Endothelial cell of umbilical vein (primary cell): ENCODE data around the gene RTCA. TPM values are rescaled to one million over a fixed set of nuclear protein-coding genes. Genes with fewer than 3 reads are reported as not detected.

Experiments
- BruUV-seq: library from RNA; stranded (reverse); fragments of 400-500 nt; replicated peaks from 2 replicates; lab custom pipeline; 2021; lab: Mats Ljungman, UMichigan
- CTCF ChIA-PET: fragments of 300-600, 350-600 bp; sonication (Branson Sonifier 250); formaldehyde crosslinking; loops from one replicate; lab custom pipeline; 2021; ENCODE audit warnings: antibody characterized with exemption, inconsistent platforms; lab: Charles Lee
- POLR2A ChIA-PET: fragments of 300-600, 350-600 bp; sonication (Branson Sonifier 250); formaldehyde crosslinking; loops from one replicate; lab custom pipeline; 2021; ENCODE audit warnings: antibody characterized with exemption, inconsistent platforms; lab: Charles Lee
- DNase-seq: peaks from one replicate; pipeline ENCODE4 v3.0.0-alpha.2; 2011; ENCODE audit warnings: low read depth, low spot score
- FAIRE-seq: peaks from 2 replicates; lab custom pipeline; 2011; peaks lifted over from hg19 to GRCh38; lab: Jason Lieb, UNC
- H2AFZ ChIP-seq: 2 replicates; pipeline ENCODE4 v1.6.0; 2012; ENCODE audit warnings: low read depth, low read length, control low read depth, inconsistent platforms
- H3K27ac ChIP-seq: 2 replicates; pipeline ENCODE4 v1.5.1; 2011; ENCODE audit warnings: low read depth, mild to moderate bottlenecking, control low read depth, low read length, moderate library complexity; ENCODE audit not compliant: insufficient read depth
- H3K27me3 ChIP-seq, 2 experiments: 2 replicates each; pipeline versions ENCODE4 v1.6.0 to v1.6.1; 2011; ENCODE audit warnings: low read length in 2 of 2, mixed read lengths in 1 of 2; ENCODE audit not compliant: control insufficient read depth in 2 of 2, insufficient read depth in 2 of 2
- H3K36me3 ChIP-seq, 2 experiments: 2 replicates in 1 of 2; 3 replicates in 1 of 2; pipeline ENCODE4 v1.5.1; 2011; ENCODE audit warnings: low read length in 2 of 2, mild to moderate bottlenecking in 1 of 2, moderate library complexity in 1 of 2; ENCODE audit not compliant: control insufficient read depth in 2 of 2, insufficient read depth in 2 of 2; ENCODE audit errors: extremely low read depth in 1 of 2
- H3K4me1 ChIP-seq: 3 replicates; pipeline ENCODE4 v1.5.1; 2011; ENCODE audit warnings: mild to moderate bottlenecking, low read length; ENCODE audit not compliant: control insufficient read depth, insufficient read depth; ENCODE audit errors: extremely low read depth
- H3K4me2 ChIP-seq: 2 replicates; pipeline ENCODE4 v1.6.1; 2011; ENCODE audit warnings: low read length, control low read depth, mixed read lengths; ENCODE audit not compliant: insufficient read depth
- H3K4me3 ChIP-seq, 3 experiments: fragments of 200-600 bp in 1 of 3; sonication (generic), shearing (Covaris generic) in 1 of 3; replicated peaks in 1 of 3; 2 replicates each; pipeline ENCODE4 v1.5.1; 2011 to 2016; ENCODE audit warnings: control low read depth in 3 of 3, low read length in 3 of 3, mild to moderate bottlenecking in 2 of 3, inconsistent platforms in 1 of 3, low read depth in 1 of 3, moderate library complexity in 1 of 3; ENCODE audit not compliant: insufficient read depth in 1 of 3
- H3K79me2 ChIP-seq: 2 replicates; pipeline ENCODE4 v1.6.0; 2012; ENCODE audit warnings: low read length, inconsistent platforms; ENCODE audit not compliant: control insufficient read depth, insufficient read depth
- H3K9ac ChIP-seq: replicated peaks from 2 replicates; pipeline ENCODE3; 2011; ENCODE audit warnings: low read length, control low read depth; ENCODE audit not compliant: insufficient read depth; ENCODE audit errors: extremely low read depth
- H3K9me1 ChIP-seq: replicated peaks from 3 replicates; pipeline ENCODE4 v1.6.0; 2011; ENCODE audit warnings: mild to moderate bottlenecking, low read length; ENCODE audit not compliant: control insufficient read depth, insufficient read depth; ENCODE audit errors: extremely low read depth
- H3K9me3 ChIP-seq: replicated peaks from 2 replicates; pipeline ENCODE4 v1.5.1; 2012; ENCODE audit warnings: low read length, inconsistent platforms; ENCODE audit not compliant: control insufficient read depth, insufficient read depth
- H4K20me1 ChIP-seq: replicated peaks from 2 replicates; pipeline ENCODE3; 2011; ENCODE audit warnings: mild to moderate bottlenecking, low read length; ENCODE audit not compliant: control insufficient read depth, insufficient read depth; ENCODE audit errors: extremely low read depth
- CTCF ChIP-seq, 2 donors: IDR thresholded peaks; 1 replicate in 1 of 2; 2 replicates in 1 of 2; pipeline ENCODE4 v1.5.1; 2011; ENCODE audit warnings: low read length in 2 of 2, mild to moderate bottlenecking in 2 of 2, moderate library complexity in 2 of 2, control low read depth in 1 of 2, inconsistent platforms in 1 of 2, low read depth in 1 of 2; ENCODE audit not compliant: insufficient read depth in 1 of 2; ENCODE audit errors: extremely low read depth in 1 of 2
- EZH2 ChIP-seq: IDR thresholded peaks from 2 replicates; pipeline ENCODE4 v1.6.1; 2012; ENCODE audit warnings: borderline replicate concordance, low read depth, mild to moderate bottlenecking, moderate library complexity, low read length, inconsistent platforms; ENCODE audit not compliant: severe bottlenecking
- FOS ChIP-seq: IDR thresholded peaks from 2 replicates; pipeline ENCODE4 v1.6.1; 2011; ENCODE audit warnings: mild to moderate bottlenecking, low read length, moderate library complexity, borderline replicate concordance; ENCODE audit not compliant: insufficient read depth
- GATA2 ChIP-seq: IDR thresholded peaks from 2 replicates; pipeline ENCODE4 v1.7.0; 2011; ENCODE audit warnings: low read depth, mild to moderate bottlenecking, moderate library complexity, mixed read lengths, low read length; ENCODE audit not compliant: insufficient read length, insufficient read depth
- JUN ChIP-seq: IDR thresholded peaks from 2 replicates; pipeline ENCODE4 v1.6.1; 2011; ENCODE audit warnings: borderline replicate concordance, low read depth; ENCODE audit not compliant: insufficient read length, insufficient read depth
- MAX ChIP-seq: IDR thresholded peaks from 2 replicates; pipeline ENCODE4 v1.6.1; 2011; ENCODE audit not compliant: insufficient read depth, insufficient read length
- MYC ChIP-seq: IDR thresholded peaks from one replicate; pipeline ENCODE4 v1.6.1; 2011; ENCODE audit warnings: mild to moderate bottlenecking, low read depth, low read length
- POLR2A ChIP-seq: IDR thresholded peaks from 2 replicates; pipeline ENCODE4 v1.6.1; 2012; ENCODE audit warnings: low read depth, mild to moderate bottlenecking, control low read depth, low read length
- POLR2AphosphoS5 ChIP-seq: IDR thresholded peaks from 2 replicates; pipeline ENCODE4 v1.6.1; 2012; ENCODE audit warnings: low read depth, mild to moderate bottlenecking, control low read depth, low read length, moderate library complexity; ENCODE audit not compliant: insufficient read depth
- dilution Hi-C: fragments of 300-500 bp; cut with MboI; formaldehyde crosslinking; loops from one replicate; pipeline ENCODE4 v1.15.0; 2019; ENCODE audit warnings: low sequenced_read_pairs; ENCODE audit not compliant: extremely low pct_ligation_motif_present
- intact Hi-C: fragments of 100-400 bp; cut with micrococcal nuclease; formaldehyde crosslinking; loops from one replicate; pipeline ENCODE4 v1.10.0; 2022
- polyA plus RNA-seq, 4 experiments: library from polyadenylated mRNA; depleted of rRNA in 3 of 4; stranded (reverse) in 3 of 4; unstranded in 1 of 4; fragments of >200 nt; gene quantifications; 2 replicates each; pipeline versions ENCODE4 v1.2.1 to v1.2.3, GENCODE V29; 2011 to 2012; ENCODE audit warnings: missing spikeins in 1 of 4
- total RNA-seq: library from RNA; stranded (reverse); gene quantifications from 2 replicates; pipeline ENCODE4 v1.2.3, GENCODE V29; 2021

Gene RTCA
- total and polyA plus RNA-seq, 2 donors (not counting 3 experiments of a cell fraction or from before 2014, with no cell fraction given): 20.3 to 46.6 TPM

DNA sequence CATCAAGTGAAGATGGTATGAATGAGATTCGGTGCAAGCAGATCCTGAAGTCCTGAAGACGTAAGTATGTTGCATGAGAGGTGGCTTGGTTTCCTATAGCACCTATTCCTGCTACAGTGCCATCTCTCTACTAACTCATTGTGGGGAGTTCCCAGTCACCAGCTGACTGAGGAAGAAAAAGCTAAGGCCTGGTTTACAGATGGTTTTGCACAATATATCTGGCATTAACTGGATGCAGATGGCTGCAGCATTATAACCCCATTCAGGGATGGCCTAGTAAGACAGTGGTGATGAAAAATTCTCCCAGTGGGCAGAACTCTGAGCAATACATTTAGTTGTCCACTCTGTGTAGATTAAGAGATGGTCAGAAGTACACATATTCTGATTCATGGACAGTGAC lies 36.7 kb downstream of the RTCA start:
- peaks cover 3% of the 10 kb centered on the region for H3K4me1 ChIP-seq
- DNase-seq (no peak), FAIRE-seq (no peak)
- no peak overlapping the region for H3K9ac ChIP-seq
- no peak overlapping the region for H3K27ac ChIP-seq
- no peaks in the 10 kb centered on the region for H3K9me3 ChIP-seq
- no peaks in the 10 kb centered on the region for H3K36me3 ChIP-seq
- POLR2A ChIA-PET: no interaction called here
- no peak overlapping the region for H3K4me2 ChIP-seq
- BruUV-seq: no TSS peak
- CTCF ChIA-PET: no interaction called here
- intact Hi-C loops (no loop called here), dilution Hi-C loops (no loop called here)
- no peak overlapping the region for H2AFZ ChIP-seq
- no peaks in the 10 kb centered on the region for H3K79me2 ChIP-seq
- no peaks in the 10 kb centered on the region for H4K20me1 ChIP-seq
- TF ChIP-seq JUN: no peak
- no peak for TF ChIP-seq FOS
- no peak for TF ChIP-seq EZH2
- TF ChIP-seq MYC: no peak
- TF ChIP-seq MAX: no peak
- no peak for TF ChIP-seq POLR2A
- TF ChIP-seq CTCF (IDR thresholded peaks at IDR 0.05; ENCODE audit: extremely low read depth in 1 of 2, insufficient read depth in 1 of 2, low read depth in 1 of 2, low read length in 2 of 2): no peak
- no peak for TF ChIP-seq GATA2
- TF ChIP-seq POLR2AphosphoS5: no peak
- no peaks in the 10 kb centered on the region for H3K9me1 ChIP-seq
- H3K27me3 ChIP-seq: no peaks in the 10 kb centered on the region
- no peak overlapping the region for H3K4me3 ChIP-seq
